ENCODE results near the gene CALR.
"Not testable (repeated sequence)": the region's sequence is repeated elsewhere in the genome, so short reads cannot be mapped to it uniquely, and the experiment has no call there.

CALR gene

GRCh38 chr19:12933287-12934072 is 4.9 kb upstream of the CALR start, which contains the start of gene FARSA:
Gene FARSA, minus strand, starts transcription at chr19:12933711. Its CDS starts 15 bp downstream, at chr19:12933696.
- peak; percentile 93 for DNase-seq (ENCODE audit: low spot score)

DNA sequence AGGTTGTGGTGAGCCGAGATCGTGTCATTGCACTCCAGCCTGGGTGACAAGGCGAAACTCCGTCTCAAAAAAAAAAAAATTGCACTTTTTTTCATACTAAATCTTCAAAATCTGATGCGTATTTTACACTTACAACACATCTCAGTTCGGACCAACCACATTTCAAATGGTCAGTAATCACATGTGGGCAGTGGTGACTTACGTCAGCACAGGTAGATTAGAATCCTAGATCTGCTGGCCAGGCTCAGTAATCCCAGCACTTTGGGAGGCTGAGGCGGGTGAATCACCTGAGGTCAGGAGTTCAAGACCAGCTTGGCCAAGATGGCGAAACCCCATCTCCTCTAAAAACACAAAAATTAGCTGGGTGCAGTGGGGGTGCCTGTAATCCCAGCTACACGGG is 3.3 kb upstream of the CALR start:
- no peak for DNase-seq (ENCODE audit: low spot score)

GRCh38 chr19:12936582-12936981 is 1.8 kb upstream of the CALR start:
- DNase-seq (ENCODE audit: low spot score) = no peak

- DNase-seq (ENCODE audit: low spot score) = peak; percentile 62
Observed at GRCh38 chr19:12937093-12937926, 1.1 kb upstream of the CALR start.

- peak; percentile 79 for DNase-seq (ENCODE audit: low spot score)
Observed at GRCh38 chr19:12938779-12939601, 581 bp downstream of the CALR start.

DNA sequence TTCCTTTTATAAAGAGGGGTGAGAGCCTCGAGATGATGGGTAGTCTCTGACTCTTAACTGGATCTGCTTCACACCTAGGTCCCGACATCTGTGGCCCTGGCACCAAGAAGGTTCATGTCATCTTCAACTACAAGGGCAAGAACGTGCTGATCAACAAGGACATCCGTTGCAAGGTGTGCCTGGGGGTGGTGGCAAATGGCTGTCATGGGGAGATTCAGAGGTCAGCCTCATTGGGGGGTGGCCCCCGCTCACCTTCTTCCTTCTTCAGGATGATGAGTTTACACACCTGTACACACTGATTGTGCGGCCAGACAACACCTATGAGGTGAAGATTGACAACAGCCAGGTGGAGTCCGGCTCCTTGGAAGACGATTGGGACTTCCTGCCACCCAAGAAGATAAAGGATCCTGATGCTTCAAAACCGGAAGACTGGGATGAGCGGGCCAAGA is 1.6 kb downstream of the CALR start:
- peak; percentile 33 for DNase-seq (ENCODE audit: low spot score)

GRCh38 chr19:12940897-12941296 is 2.5 kb downstream of the CALR start:
- DNase-seq (ENCODE audit: low spot score) = no peak

- no peak for DNase-seq (ENCODE audit: low spot score)
Observed at GRCh38 chr19:12943437-12944044, 5.1 kb downstream of the CALR start.

DNA sequence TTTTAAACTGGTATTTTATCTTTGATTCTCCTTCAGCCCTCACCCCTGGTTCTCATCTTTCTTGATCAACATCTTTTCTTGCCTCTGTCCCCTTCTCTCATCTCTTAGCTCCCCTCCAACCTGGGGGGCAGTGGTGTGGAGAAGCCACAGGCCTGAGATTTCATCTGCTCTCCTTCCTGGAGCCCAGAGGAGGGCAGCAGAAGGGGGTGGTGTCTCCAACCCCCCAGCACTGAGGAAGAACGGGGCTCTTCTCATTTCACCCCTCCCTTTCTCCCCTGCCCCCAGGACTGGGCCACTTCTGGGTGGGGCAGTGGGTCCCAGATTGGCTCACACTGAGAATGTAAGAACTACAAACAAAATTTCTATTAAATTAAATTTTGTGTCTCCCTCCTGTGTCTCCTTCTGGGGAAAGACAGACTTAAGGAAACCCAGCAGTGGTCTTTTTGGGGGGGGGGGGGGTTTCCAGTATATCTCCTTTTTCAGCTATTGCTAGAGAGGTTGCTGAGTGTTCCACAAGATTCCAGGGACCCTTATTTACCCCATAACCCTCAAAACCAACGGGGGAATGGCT is 5.8 kb downstream of the CALR start:
- DNase-seq (ENCODE audit: low spot score) = no peak

DNA sequence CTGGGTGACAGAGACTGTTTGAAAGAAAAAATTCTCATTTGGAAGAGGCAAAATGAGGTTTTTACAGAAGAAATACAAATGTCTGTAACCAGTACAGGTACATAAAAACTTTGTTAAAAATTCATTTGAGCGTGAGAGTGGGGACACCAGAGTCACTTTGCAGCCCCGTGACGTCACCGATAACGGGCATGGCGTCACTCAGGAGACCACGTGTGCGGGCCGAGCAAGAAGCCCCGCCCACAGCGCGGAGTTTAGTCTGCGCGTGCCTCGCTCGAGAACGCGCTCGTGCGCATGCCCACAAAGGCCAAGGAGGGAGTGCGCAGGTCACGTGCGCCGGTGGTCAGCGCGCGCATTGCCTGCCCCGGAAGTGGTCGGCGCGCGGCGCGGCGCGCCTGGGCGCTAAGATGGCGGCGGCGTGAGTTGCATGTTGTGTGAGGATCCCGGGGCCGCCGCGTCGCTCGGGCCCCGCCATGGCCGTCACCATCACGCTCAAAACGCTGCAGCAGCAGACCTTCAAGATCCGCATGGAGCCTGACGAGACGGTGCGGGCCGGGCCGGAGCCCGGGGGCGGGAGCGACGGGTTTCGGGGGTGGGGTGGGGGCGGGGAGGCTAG is 7.2 kb downstream of the CALR start, which contains the start of gene RAD23A:
Gene RAD23A (plus strand): TSS at position 384 of the 613 bp plus-strand sequence. CDS start 87 bp downstream, at position 471.
- DNase-seq (ENCODE audit: low spot score) = peak; percentile 100

DNA sequence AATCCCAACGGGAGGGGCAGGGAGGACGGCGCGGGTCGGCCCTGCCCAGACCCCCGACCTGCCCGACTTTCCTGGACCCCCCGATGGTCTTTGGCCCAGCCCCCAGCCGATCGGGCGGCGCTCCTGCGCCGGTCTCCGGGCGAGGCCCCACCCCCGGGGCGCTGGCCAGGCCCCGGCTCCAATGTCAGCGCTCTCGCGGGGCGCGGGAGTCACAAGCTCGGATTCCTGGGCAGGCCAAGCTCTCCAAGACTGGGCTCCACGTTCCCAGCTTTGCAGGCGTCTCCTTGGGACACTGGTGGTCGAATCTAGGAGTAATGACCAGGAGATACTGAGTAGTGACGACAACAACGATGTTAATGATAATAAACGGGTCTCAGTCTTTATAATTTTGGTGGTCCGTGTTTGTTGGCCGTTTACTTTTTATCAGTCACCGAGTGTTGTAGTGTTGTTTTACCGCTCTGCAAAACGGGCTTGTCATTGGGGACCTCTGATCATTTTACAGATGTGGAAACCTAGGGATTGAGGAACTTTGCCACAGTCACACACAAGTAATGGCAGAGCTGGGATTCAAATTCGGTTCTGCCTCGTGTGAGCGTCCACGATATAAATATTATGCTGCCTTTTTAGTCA is 7.8 kb downstream of the CALR start:
- DNase-seq (ENCODE audit: low spot score) = peak; percentile 82

- DNase-seq (ENCODE audit: low spot score) = peak; percentile 71
Observed at GRCh38 chr19:12946731-12947496, 8.5 kb downstream of the CALR start.

DNA sequence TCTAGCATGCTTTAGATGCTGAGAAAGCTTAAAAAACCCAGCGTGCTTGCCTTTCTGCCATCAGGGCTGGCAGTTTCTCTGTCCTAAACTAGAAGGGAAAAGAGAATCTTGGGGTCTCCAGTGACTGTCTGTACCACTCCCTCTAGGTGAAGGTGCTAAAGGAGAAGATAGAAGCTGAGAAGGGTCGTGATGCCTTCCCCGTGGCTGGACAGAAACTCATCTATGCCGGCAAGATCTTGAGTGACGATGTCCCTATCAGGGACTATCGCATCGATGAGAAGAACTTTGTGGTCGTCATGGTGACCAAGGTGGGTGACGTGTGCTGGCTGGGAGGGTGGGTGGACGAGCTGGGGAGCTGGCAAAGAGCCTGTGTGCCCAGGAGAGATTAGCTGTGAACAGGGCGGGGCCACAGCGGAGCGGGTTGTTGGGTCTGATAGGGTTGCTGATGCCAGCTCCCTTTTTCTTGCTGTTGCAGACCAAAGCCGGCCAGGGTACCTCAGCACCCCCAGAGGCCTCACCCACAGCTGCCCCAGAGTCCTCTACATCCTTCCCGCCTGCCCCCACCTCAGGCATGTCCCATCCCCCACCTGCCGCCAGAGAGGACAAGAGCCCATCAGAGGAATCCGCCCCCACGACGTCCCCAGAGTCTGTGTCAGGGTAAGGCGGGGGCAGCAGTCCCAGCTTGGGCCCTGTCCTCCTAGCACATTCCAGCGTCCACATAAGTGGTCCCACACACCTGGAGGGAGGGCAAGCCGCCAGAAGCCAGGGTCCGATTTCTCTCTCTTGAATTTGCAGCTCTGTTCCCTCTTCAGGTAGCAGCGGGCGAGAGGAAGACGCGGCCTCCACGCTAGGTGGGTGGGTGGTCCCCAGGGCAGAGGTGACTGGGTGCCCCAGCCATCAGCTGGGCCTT is 9.5 kb downstream of the CALR start:
- peak; percentile 99 for DNase-seq (ENCODE audit: low spot score)

DNA sequence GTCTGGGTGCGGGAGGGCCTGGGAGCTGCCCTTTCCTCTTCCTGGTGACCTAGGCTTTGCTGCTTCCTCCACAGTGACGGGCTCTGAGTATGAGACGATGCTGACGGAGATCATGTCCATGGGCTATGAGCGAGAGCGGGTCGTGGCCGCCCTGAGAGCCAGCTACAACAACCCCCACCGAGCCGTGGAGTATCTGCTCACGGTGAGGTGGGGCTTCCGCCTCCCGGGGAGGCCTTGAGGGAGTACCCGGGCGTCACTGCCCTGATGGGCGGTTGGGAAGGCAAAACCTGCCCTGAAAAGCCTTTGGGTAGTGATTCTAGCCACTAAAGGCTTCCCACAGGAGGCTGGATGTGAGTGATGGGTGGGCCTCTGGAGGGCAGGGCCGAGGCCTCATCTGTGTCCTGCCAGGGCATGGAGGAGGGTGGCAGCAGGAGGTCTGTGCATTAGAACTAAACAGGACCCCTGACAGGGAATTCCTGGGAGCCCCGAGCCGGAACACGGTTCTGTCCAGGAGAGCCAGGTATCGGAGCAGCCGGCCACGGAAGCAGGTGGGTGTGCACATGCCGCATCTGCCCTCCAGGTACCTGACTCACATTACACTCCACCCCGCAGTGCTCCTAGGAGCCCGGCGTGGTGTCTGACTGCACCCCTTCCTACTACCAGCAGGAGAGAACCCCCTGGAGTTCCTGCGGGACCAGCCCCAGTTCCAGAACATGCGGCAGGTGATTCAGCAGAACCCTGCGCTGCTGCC is 10.4 kb downstream of the CALR start:
- DNase-seq (ENCODE audit: low spot score) = peak; percentile 65

- peak; percentile 56 for DNase-seq (ENCODE audit: low spot score)
Observed at GRCh38 chr19:12949363-12950283, 11.2 kb downstream of the CALR start.

DNA sequence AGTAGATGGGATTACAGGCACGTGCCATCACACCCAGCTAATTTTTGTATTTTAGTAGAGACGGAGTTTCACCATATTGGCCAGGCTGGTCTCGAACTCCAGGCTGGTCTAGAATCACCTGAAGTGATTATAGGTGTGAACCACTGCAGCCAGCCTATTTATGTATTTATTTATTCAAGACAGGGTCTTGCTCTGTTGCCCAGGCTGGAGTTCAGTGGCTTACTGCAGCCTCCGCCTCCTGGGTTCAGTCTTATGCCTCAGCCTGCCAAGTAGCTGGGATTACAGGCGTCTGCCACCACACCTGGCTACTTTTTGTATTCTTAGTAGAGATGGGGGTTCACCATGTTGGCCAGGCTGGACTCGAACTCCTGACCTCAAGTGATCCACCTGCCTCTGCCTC is 13.6 kb downstream of the CALR start:
- DNase-seq (ENCODE audit: low spot score) = not testable (repeated sequence)
